Liver (tissue), 9 donors: ENCODE data around the gene SECTM1. TPM values are rescaled to one million over a fixed set of nuclear protein-coding genes. Genes with fewer than 3 reads are reported as not detected.

Experiments used
- DNase-seq: peaks from one replicate; pipeline ENCODE4 v3.0.0-alpha.2; 2017; ENCODE audit warnings: low spot score
- H3K27ac ChIP-seq, 2 donors: one replicate each; pipeline ENCODE4 v1.7.0; 2013; ENCODE audit warnings: inconsistent platforms in 2 of 2, low read length in 2 of 2, control low read depth in 1 of 2, low read depth in 1 of 2, mild to moderate bottlenecking in 1 of 2
- H3K27me3 ChIP-seq, 4 donors: one replicate each; pipeline versions ENCODE4 v1.6.1 to v1.7.0; 2013; ENCODE audit warnings: low read length in 3 of 4, inconsistent platforms in 1 of 4, mild to moderate bottlenecking in 1 of 4, moderate library complexity in 1 of 4; ENCODE audit not compliant: control insufficient read depth in 4 of 4, insufficient read depth in 4 of 4
- H3K36me3 ChIP-seq, 4 donors: one replicate each; pipeline versions ENCODE4 v1.6.1 to v1.7.0; 2013; ENCODE audit warnings: low read length in 3 of 4, mild to moderate bottlenecking in 3 of 4, low read depth in 1 of 4, moderate library complexity in 1 of 4; ENCODE audit not compliant: control insufficient read depth in 4 of 4, insufficient read depth in 3 of 4
- H3K4me1 ChIP-seq, 4 donors: one replicate each; pipeline versions ENCODE4 v1.6.1 to v1.7.0; 2013; ENCODE audit warnings: low read length in 3 of 4, mild to moderate bottlenecking in 3 of 4, moderate library complexity in 1 of 4; ENCODE audit not compliant: control insufficient read depth in 4 of 4, insufficient read depth in 4 of 4
- H3K4me3 ChIP-seq, 3 donors: one replicate each; pipeline versions ENCODE4 v1.6.1 to v1.7.0; 2013; ENCODE audit warnings: low read length in 3 of 3, control low read depth in 1 of 3, low read depth in 1 of 3, mild to moderate bottlenecking in 1 of 3
- H3K9ac ChIP-seq, 2 donors: one replicate each; pipeline ENCODE4 v1.7.0; 2013; ENCODE audit warnings: low read length in 2 of 2, mild to moderate bottlenecking in 2 of 2, moderate library complexity in 2 of 2, control low read depth in 1 of 2, low read depth in 1 of 2
- H3K9me3 ChIP-seq, 4 donors: one replicate each; pipeline versions ENCODE4 v1.6.1 to v1.7.0; 2013; ENCODE audit warnings: low read length in 3 of 4; ENCODE audit not compliant: control insufficient read depth in 4 of 4
- EGR1 ChIP-seq, 2 donors: IDR thresholded peaks; 2 replicates each; pipeline ENCODE4 v1.6.1; 2016 to 2018; ENCODE audit warnings: antibody characterized with exemption in 2 of 2, low read depth in 2 of 2
- FOXA1 ChIP-seq: IDR thresholded peaks from 2 replicates; pipeline ENCODE4 v1.6.1; 2016; ENCODE audit warnings: antibody characterized with exemption
- FOXA2 ChIP-seq: IDR thresholded peaks from 2 replicates; pipeline ENCODE4 v1.6.1; 2016; ENCODE audit warnings: antibody characterized with exemption
- GABPA ChIP-seq, 2 donors: IDR thresholded peaks in 1 of 2; conservative IDR thresholded peaks in 1 of 2; 2 replicates each; pipeline ENCODE4 v1.6.1; 2016; ENCODE audit warnings: antibody characterized with exemption in 2 of 2, mild to moderate bottlenecking in 1 of 2, moderate library complexity in 1 of 2
- HNF4A ChIP-seq, 2 donors: conservative IDR thresholded peaks; 2 replicates each; pipeline ENCODE4 v1.6.1; 2016; ENCODE audit warnings: antibody characterized with exemption in 2 of 2, mild to moderate bottlenecking in 2 of 2
- HNF4G ChIP-seq: IDR thresholded peaks from 2 replicates; pipeline ENCODE4 v1.6.1; 2016; ENCODE audit warnings: antibody characterized with exemption
- JUND ChIP-seq, 2 donors: IDR thresholded peaks; 2 replicates each; pipeline ENCODE4 v1.6.1; 2016; ENCODE audit warnings: antibody characterized with exemption in 2 of 2
- NR2F2 ChIP-seq: IDR thresholded peaks from 2 replicates; pipeline ENCODE4 v1.6.1; 2016; ENCODE audit warnings: antibody characterized with exemption
- RXRA ChIP-seq, 2 donors: IDR thresholded peaks; 2 replicates each; pipeline ENCODE4 v1.6.1; 2017 to 2018; ENCODE audit warnings: antibody characterized with exemption in 2 of 2, mild to moderate bottlenecking in 1 of 2
- SP1 ChIP-seq: IDR thresholded peaks from 2 replicates; pipeline ENCODE4 v1.6.1; 2018; ENCODE audit warnings: antibody characterized with exemption, mild to moderate bottlenecking
- TAF1 ChIP-seq: conservative IDR thresholded peaks from 2 replicates; pipeline ENCODE4 v1.6.1; 2016; ENCODE audit warnings: antibody characterized with exemption, mild to moderate bottlenecking
- YY1 ChIP-seq: IDR thresholded peaks from 2 replicates; pipeline ENCODE4 v1.6.1; 2016; ENCODE audit warnings: antibody characterized with exemption, mild to moderate bottlenecking
- WGBS: extraction: QIAGEN DNeasy Blood & Tissue Kit; methylation state at CpG from one replicate; pipeline ENCODE4 v1.1.7; 2013; 5-methylcytosine and 5-hydroxymethylcytosine counted together
- polyA plus RNA-seq, 2 donors: library from polyadenylated mRNA; stranded (reverse) in 1 of 2; unstranded in 1 of 2; fragments of 200-250 nt in 1 of 2; fragments of >200 nt in 1 of 2; fragmentation: Nextera tagmentation in 1 of 2; extraction: Ambion mirVana in 1 of 2; gene quantifications; one replicate each; pipeline versions ENCODE4 v1.2.1 to v1.2.3, GENCODE V29; 2013 to 2015
- total RNA-seq, 2 donors: library from RNA; depleted of rRNA; stranded (reverse); fragments of >200 nt; gene quantifications; one replicate each; pipeline ENCODE4 v1.2.3, GENCODE V29; 2014
- TF ChIP-seq, protein P1 (sequence below): IDR thresholded peaks from 2 replicates; pipeline ENCODE4 v1.6.1; 2016; ENCODE audit warnings: antibody characterized with exemption
- TF ChIP-seq, protein P2 (sequence below): IDR thresholded peaks from 2 replicates; pipeline ENCODE4 v1.6.1; 2016; ENCODE audit warnings: antibody characterized with exemption
- TF ChIP-seq, protein P3 (sequence below): IDR thresholded peaks from 2 replicates; pipeline ENCODE4 v1.6.1; 2016; ENCODE audit warnings: antibody characterized with exemption, mild to moderate bottlenecking
- TF ChIP-seq, protein P4 (sequence below): fragments of 150-350 bp; IDR thresholded peaks from 2 replicates; pipeline ENCODE4 v1.5.1; 2017; ENCODE audit warnings: improper control_type of control experiment, low read depth, low read length; ENCODE audit not compliant: missing input control
- donor health status: healthy.
- donor health status: healthy.
- donor health status: healthy.
- donor health status: healthy.
- donor health status: healthy.

SECTM1 gene
- total and polyA plus RNA-seq, 4 donors, result 1.3 to 14.2 (median 4.6) TPM

DNA sequence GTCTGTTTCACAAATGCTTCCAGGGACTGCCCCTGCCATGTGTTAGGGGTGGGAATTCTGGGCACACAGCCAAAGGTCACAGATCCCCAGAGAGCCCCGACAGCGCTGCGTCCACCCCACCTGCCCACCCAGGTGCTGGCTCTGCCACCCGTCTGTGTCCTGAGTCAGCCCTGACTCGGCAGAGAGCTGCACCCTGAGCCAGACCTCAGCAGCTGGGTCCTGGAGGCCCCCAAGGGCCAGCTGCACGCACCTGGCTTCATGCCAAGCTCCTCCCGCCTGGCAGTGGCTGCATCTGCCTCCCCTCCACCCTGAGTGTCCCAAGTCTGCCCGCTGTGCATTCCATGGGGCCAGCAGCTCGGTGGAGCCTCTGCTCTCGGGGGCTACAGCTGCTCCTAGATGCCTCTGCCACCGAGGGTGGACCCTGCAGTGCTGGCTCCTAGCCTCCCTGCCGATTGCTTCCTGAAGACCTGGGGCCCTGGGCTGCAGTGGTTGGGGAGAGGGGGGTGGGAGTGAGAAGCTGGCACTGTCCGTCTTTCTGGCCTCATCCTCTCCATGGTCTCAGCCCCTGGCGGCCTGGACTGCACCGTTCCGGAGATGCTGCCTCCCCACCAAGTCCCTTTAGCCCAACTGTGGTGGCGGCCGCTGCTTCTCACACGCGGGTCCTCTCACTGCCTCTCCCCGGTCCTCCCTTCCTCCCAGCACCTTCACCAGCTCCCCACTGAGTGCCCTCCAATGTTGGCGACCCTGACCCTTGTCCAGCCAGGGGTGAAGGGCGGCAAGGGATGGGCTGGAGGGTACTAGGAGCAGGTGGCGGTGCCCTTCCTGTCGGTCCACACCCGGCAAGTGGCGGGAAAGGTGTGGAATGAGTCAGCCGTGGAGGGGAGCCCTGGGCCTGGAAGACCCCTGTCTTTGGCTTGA, 3.0 kb downstream of the SECTM1 start:
- Histone ChIP-seq H3K36me3 (no peaks in the 10 kb centered on the region), H3K4me1 (peaks cover 20 to 70% (median 46%) of the 10 kb centered on the region in 4 donors), H3K27me3 (no peaks in the 10 kb centered on the region), H3K9me3 (no peaks in the 10 kb centered on the region), H3K4me3 (no peak overlapping the region), H3K9ac (no peak overlapping the region), H3K27ac (no peak overlapping the region)
- 65% methylated on average over 28 of the region's 28 CpGs for WGBS
- TF ChIP-seq EGR1 (IDR thresholded peaks at IDR 0.05; ENCODE audit: low read depth in 2 of 2) (no peak), FOXA1 (no peak), NR2F2 (no peak), RXRA (IDR thresholded peaks at IDR 0.05) (no peak), HNF4G (no peak), TAF1 (no peak), FOXA2 (no peak), YY1 (no peak), HNF4A (conservative IDR thresholded peaks at IDR 0.05) (no peak), GABPA (IDR thresholded peaks at IDR 0.05 in 1 of 2, conservative IDR thresholded peaks at IDR 0.05 in 1 of 2) (no peak)
- TF ChIP-seq, protein P1, sequence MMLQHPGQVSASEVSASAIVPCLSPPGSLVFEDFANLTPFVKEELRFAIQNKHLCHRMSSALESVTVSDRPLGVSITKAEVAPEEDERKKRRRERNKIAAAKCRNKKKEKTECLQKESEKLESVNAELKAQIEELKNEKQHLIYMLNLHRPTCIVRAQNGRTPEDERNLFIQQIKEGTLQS, result no peak
- TF ChIP-seq, protein P2, sequence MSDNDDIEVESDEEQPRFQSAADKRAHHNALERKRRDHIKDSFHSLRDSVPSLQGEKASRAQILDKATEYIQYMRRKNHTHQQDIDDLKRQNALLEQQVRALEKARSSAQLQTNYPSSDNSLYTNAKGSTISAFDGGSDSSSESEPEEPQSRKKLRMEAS, result no peak
- TF ChIP-seq, protein P3, sequence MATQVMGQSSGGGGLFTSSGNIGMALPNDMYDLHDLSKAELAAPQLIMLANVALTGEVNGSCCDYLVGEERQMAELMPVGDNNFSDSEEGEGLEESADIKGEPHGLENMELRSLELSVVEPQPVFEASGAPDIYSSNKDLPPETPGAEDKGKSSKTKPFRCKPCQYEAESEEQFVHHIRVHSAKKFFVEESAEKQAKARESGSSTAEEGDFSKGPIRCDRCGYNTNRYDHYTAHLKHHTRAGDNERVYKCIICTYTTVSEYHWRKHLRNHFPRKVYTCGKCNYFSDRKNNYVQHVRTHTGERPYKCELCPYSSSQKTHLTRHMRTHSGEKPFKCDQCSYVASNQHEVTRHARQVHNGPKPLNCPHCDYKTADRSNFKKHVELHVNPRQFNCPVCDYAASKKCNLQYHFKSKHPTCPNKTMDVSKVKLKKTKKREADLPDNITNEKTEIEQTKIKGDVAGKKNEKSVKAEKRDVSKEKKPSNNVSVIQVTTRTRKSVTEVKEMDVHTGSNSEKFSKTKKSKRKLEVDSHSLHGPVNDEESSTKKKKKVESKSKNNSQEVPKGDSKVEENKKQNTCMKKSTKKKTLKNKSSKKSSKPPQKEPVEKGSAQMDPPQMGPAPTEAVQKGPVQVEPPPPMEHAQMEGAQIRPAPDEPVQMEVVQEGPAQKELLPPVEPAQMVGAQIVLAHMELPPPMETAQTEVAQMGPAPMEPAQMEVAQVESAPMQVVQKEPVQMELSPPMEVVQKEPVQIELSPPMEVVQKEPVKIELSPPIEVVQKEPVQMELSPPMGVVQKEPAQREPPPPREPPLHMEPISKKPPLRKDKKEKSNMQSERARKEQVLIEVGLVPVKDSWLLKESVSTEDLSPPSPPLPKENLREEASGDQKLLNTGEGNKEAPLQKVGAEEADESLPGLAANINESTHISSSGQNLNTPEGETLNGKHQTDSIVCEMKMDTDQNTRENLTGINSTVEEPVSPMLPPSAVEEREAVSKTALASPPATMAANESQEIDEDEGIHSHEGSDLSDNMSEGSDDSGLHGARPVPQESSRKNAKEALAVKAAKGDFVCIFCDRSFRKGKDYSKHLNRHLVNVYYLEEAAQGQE, result no peak
- peak; percentile 67 for DNase-seq

DNA sequence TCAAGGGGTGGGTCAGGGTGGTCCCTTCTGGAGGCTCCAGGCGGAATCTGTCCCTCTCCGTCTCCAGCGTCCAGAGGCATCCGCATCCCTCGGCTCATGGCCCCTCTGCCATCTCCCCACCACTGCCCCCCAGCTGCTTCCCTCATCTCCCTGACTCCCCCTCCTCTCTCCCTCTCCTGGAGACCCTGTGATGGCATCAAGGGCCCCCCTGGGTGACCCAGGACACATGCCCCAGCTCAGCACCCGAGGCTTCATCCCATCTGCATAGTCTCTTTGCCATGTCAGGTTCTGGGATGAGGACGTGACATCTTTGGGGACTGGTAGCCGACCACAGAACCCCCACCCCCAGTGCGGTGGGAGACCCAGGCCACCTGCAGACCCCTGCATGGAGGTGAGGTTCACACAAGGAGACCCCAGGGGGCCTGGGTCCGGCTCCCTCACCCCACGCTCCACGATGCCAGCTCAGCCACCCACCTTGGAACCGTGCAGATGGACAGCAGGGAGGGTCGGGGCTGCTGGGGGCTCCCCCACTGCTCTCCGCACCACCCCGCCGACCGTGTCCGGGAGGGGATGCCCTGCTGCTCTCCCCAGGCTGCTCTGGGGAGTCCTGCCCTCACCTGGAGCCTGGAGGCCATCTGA, 3.8 kb downstream of the SECTM1 start:
- Histone ChIP-seq H3K27me3 (no peaks in the 10 kb centered on the region), H3K36me3 (no peaks in the 10 kb centered on the region), H3K4me1 (peaks cover 24 to 70% (median 47%) of the 10 kb centered on the region in 4 donors), H3K4me3 (no peak overlapping the region), H3K9ac (no peak overlapping the region), H3K27ac (peak overlapping the region in 1 of 2 donors; percentile 89), H3K9me3 (no peaks in the 10 kb centered on the region)
- WGBS, result 85% methylated on average over 19 of the region's 19 CpGs
- no peak for DNase-seq
- no peak for TF ChIP-seq FOXA1
- TF ChIP-seq, protein P4, sequence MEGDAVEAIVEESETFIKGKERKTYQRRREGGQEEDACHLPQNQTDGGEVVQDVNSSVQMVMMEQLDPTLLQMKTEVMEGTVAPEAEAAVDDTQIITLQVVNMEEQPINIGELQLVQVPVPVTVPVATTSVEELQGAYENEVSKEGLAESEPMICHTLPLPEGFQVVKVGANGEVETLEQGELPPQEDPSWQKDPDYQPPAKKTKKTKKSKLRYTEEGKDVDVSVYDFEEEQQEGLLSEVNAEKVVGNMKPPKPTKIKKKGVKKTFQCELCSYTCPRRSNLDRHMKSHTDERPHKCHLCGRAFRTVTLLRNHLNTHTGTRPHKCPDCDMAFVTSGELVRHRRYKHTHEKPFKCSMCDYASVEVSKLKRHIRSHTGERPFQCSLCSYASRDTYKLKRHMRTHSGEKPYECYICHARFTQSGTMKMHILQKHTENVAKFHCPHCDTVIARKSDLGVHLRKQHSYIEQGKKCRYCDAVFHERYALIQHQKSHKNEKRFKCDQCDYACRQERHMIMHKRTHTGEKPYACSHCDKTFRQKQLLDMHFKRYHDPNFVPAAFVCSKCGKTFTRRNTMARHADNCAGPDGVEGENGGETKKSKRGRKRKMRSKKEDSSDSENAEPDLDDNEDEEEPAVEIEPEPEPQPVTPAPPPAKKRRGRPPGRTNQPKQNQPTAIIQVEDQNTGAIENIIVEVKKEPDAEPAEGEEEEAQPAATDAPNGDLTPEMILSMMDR, result no peak
- TF ChIP-seq TAF1, result no peak
- no peak for TF ChIP-seq YY1
- TF ChIP-seq, protein P3, result no peak
- TF ChIP-seq FOXA2, result no peak
- no peak for TF ChIP-seq NR2F2
- TF ChIP-seq, protein P2, result no peak
- TF ChIP-seq, protein P1, result no peak
- TF ChIP-seq HNF4A (conservative IDR thresholded peaks at IDR 0.05), result no peak
- no peak for TF ChIP-seq JUND (IDR thresholded peaks at IDR 0.05)
- TF ChIP-seq RXRA (IDR thresholded peaks at IDR 0.05), result no peak
- no peak for TF ChIP-seq HNF4G
- no peak for TF ChIP-seq SP1
